Endothelial cell of hepatic sinusoid (primary cell): ENCODE results near the gene HOXB4.

Experiments
- in situ Hi-C: cut with HindIII; loops from 2 replicates; pipeline ENCODE4 v1.10.0; 2017; ENCODE audit warnings: low sequenced_read_pairs

HOXB4 gene

DNA sequence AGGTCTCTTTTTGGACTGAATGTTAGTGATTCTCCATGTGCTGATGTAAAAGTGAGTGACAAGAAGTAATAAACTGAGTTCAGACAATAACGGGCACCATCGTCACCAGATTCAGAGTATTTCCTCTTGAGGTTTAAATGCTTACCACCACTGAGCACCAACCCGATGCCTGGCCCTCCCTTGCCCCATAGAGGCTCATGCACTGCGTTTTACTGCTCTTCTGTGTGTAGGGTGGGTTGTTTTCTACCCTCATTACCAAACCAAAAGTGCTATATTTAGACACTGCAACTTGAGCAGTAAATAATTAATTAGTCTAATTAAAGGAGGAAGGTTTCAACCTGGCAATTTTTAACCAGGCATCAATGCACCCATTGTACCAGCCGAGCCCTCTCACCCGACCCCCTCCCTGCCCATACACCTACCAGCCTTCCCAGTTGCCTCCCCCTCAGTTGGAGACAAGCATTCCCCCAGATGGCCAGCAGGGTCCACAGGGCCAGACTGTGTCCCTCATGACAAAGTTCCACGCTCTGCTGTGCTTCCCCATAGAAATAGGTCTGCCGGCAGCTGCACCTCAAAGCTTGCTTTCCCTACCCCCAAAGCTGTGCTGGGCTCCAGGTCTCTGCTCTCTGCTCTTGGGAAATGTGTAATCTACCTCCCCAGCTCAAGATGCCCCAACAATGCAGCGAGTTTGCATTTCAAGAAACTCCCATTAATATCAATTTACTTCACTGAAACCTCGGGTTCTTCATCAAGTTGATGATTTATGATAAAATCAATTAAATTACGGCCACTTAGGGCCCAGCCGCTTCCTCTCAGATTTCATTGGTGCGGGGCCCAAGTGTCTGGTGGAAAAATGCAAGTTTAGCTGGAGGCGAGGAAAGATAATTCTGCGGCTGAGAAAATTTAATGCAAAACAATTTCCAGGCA lies 16.0 kb downstream of the HOXB4 start:
- in situ Hi-C loops: no loop called here

DNA sequence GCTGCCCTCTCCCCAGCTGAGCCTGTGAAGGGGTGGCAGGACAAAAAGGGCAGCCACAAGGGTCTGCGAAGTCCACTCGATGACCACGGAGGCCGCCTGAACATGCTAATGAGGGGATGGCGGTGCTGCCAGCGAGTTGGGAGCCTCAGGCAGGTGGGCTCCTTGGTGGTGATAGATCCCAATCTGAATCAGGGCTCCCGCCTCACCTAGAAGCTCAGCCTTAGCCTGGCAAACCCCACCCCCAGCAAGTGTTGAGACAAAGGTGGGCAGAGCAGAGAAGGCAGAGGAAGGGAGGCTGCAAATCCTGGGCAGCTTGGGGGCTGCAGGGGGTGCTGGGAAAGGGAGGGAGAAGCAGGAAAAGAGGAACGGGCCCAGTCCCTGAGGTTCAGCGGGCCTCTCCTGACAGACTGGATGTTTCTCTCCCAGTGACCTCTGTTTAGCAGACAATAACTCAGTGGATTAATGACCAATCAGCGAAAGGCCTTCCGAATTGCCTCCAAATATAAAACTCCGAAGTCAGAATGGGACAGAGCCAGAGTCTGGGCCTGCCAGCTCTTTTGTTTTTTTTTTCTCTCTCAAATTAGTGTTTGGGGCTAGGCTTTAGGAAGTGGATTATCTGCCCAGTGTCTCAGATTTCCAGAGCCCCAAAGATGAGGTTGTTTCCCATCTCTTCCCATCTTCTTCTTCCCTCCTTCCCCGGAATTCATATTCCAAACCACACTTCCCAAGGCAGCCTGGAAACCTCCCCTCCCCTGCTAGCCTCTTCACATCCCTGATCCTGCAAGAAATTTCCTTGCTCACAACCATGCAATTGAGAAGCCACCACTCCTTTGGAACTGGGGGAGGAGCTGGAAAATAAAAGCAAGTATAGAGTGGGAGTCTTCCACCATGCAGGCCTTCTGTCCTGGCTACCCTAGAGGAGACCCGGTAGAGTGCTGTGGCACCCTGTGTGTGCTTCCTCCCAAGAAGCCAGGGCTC lies 18.0 kb downstream of the HOXB4 start:
- in situ Hi-C loops: no loop called here

DNA sequence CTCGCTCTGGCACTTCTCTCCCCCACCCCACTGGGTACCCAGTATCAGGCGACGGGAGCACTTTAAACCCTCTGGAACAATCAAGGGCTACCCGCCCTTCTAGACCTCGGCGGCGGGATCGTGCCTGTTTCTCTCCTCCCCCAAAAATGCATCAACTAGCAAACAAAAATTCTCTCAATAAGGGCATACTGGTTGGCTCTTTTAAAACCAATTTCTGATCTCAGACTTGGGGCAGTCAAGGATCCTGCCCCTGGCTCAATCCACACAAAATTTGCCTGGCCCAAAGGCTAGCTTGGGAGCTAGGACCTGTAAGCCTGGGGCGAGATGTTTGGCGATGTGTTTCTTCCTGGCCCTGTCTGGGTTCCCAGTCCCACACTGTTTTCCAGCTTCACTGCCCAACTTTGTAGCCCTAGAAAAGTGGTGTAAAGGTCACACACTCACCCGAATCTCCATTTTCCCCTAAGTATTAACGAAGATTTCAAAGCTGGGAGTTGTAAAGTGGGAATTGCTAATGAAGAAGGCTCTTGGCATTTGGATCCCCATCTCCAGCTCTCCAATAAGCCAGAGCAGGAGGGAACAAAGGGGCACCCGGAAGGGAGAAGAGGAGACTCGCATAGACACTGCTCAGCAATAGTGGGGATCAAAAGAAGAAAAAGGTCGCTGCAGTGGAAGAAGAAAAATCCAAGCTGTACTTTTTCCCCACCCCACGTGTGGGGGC lies 18.9 kb downstream of the HOXB4 start:
- in situ Hi-C loops: no loop called here

DNA sequence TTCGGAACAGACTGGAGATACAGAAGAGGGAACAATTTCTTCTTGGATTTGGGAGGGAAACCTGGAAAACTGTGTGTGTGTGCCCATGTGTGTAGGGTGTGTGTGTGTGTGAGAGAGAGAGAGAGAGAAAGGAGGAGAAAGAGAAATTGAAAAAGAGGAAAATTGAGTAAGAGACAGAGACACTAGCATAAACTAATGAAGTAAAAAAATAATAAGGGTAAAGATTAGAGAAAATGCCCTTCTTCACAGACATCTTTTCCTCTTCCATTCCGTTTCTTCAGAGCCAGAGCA lies 19.4 kb downstream of the HOXB4 start:
- in situ Hi-C loops: no loop called here

DNA sequence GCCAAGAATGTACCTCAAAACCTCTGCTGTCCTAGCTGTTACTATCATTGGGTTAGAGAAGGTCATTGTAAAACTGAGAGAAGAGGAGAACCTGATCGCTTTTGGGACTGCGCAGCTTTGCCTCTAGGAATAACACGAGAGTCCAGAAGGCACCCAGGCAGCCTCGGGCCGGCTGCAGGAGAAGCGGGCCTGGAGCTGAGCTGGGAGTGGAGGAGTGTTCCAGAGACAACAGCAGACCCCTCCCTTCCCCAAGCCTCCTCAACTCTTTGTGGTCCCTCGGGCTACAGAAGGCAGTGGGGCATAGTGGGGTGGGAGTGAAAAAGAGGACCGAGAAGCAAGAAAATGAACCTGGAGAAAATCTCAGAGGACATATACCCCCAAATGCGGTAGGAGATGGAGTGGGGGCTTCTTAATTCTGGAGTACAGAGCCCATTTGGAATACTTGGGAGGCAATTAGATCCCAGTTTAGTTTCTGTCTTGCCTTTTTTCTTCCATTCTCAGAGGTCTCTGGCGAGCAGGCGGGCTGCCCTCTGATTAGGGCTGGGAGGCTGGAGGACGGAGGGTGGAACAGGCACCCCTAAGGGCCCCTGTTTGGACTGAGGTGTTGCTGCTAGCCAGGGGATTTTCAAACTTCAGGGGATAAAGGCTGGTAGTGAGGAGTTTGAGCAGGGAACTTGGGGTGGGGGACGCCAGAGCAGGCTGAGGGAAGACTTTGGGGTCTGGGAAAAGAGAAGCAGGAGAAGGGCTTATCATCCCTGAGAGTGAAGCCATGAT lies 19.9 kb downstream of the HOXB4 start:
- in situ Hi-C loops: no loop called here

DNA sequence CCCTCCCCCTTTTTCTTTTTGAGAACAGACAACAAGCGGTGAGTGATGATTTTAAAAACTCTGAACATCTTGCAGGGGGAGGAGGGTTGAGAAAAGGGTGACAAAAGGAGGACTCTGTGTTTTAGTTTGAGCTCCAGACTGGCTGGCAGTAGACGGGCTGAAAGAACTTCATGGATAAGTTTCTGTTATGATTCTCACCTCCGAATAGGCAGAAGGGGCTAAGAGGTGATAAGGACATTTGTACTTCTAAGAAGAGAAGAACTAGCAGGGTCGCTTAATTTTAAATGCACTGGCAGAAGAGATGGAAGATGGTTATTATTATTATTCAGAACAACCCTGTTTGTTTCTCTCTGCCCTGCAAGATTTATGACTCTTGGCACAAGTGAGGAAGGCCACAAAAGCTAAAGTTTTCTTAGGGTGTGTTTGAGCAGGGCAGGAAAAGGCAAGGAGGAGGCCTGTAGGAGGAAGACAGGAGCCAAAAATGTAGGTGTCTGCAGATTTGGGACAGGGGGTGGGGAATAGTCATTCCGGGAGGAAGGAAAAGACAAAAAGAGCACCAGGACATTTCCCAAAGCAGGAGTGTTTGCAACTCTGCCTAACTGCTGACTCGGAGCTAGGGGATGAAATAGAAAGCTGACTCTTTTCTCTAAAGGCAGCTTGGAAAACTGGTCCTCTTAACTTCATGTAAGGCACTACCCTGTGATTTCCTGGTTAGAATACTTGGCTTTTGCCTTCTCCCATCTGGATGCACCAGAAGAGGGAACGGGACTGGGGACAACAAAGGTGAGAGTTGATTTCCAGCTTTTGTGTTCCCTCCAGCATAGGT lies 21.4 kb downstream of the HOXB4 start:
- in situ Hi-C loops: no loop called here

DNA sequence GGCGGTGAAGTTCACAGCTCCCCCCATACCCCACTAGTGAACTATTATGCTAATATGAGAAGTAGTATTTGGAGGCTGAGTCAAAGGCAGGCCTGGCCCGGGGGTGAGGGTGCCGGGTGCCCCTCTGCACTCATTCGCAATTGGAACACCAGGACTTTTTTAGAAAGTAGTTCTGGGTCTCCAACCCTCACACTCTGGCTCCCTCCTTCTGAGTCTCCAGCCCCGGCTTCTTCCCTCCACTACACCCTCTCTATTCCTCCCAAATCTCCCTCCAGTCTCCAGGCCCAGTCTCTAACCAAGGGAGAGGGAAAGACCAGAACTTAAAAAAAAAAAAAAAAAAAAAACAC lies 21.9 kb downstream of the HOXB4 start:
- in situ Hi-C loops: no loop called here

DNA sequence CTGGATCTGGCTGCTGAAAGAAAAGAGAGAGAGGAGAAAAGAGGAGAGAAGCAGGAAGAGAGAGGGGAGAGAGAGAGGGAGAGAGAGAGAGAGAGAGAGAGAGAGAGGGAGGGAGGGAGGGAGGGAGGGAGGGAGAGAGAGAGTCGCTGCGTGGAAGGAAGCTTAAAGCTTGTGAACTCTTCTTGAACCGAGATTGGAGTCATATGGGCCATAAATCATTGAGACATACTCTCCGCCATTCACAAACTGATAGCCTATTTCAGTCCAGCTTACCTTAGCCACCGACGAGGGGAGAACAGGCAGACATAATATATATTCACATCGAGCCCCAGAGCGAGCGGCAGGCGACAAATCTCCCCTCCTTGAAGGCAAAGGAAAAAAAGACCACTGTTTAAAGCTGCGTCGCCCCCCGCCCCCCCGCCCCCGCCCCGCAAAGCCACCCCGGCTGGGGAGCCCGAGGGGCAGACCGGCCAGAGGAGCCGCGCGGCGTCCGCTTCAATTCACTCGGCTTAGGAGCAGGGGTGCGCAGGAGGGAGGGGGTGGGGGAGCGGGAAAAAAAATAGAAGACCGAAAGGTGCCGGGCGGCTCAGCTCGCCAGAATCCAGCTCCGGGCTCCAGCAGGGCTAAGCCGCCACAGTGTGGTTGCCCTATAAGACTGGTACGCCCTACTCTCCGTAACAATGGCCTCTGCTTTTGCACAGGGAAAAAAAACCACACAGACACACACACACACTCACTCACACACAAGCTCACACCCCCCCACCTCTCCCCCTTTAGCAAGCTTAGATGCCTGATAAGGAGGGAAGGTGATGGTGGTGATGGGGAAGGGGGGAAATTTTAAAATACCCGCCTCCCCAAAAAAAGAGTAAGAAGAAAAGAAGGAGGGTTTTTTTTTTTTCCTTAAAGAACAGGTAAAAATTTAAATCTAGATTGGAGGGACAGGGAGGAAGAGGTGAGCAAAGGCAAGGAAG lies 22.6 kb downstream of the HOXB4 start:
- in situ Hi-C loops: no loop called here

DNA sequence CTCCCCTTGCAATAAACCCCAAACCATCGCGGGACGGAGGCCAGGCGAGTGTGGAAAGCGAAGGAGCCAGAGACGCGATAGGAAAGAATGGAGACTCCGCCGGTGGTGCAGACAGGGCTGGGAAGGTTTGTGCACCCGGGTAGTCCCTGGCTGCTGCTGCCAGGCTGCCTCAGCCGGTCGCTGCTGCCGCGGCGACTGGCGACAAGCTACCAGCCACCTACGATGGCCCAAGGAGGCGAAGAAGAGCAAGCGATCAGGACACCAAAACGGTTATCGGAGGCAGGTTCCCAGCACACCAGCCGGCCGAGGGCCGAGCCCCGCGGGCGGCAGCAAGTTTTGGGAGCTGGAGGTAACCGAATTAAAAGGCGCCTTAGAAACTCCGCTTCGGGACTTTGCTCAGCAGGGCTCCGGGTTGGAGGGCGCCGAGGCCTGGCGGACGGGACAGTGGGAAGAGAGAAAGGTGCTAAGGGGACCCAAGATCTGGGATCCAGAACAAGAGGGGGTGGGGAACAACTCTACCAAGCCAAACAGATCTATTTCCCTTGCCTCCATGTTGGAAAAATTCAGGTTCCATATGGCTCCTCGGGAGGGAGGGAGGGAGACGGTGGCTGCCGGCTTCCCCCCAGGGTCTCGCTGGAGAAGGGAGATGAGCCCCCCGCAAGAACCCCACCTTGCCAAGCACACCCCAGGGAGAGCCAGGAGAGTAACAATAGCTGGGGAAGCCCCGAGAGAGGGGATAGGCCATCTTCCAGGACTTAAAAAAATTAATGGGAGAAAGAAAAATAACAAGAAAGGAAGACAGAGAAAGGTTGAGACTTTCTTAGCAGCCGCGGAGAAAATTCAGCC lies 23.5 kb downstream of the HOXB4 start:
- in situ Hi-C loops: no loop called here

DNA sequence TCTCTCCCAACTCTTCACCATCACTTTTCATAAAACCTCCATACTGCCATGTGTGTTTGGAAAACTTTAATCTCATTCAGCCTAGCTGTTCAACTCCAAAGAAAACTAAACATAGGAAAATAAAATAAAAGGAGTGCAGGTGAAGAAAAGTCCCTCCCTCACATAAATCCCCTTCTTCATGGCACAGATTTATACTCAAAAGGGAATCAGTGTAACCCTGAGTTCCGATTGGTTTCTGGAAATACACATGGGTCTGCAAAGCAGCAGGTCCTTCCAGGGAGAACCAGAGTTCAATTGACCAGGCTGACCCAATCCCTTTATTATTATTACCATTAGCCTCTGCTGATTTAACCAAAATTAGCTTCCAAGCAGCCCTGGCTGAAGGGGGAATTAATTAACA lies 24.3 kb downstream of the HOXB4 start:
- in situ Hi-C loops: no loop called here

DNA sequence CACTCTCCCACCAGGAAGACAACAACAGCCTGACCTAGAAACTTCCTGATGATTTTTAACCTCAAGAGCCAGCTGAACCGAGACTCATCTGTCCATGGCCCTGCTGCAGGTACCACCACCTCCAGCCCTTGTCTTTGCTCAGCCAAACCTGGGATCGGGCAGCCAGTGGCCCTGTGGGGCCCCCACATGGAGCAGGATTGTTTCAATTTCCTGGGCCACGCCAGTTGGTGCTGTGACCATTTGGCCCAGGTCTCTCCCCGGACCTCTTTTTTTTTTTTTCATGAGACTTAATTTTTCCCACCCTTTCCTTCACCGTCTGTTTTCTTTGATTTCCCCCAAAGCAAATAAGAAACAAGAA lies 25.0 kb downstream of the HOXB4 start:
- in situ Hi-C loops: no loop called here

DNA sequence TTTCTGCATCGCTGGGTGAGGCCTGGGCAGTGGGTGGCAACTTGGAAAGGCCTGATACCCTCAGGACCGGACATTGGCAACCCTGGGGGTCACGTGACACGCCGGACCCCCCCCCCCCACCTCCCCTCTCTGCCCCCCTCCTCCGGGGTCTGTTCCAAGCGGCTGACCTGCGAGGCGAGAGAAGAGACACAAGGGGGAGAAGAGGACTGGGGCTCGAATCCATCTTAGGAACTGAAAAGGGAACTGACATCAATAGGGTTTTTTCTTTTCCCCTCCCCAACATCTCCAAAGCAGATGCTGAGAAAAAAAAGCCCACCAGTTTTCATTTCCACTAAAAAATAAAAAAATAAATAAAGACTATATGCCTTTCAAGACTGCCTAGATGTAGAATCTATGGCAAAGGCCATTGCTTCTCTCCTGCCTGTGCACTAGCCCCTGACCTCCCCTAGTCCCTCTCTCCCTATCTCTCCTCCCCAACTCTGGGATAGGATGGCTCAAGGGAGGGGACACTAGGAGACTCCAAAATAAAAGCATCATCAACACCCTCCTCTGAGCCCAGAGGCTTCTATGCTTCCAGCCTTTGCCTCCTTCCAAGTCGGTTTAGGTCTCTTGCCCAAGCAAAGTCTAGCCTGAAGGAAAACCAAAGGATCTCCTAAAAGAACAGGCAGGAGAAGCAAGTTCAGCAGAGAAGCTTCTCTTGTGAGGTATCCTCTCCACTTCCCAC lies 25.5 kb downstream of the HOXB4 start:
- in situ Hi-C loops: no loop called here

DNA sequence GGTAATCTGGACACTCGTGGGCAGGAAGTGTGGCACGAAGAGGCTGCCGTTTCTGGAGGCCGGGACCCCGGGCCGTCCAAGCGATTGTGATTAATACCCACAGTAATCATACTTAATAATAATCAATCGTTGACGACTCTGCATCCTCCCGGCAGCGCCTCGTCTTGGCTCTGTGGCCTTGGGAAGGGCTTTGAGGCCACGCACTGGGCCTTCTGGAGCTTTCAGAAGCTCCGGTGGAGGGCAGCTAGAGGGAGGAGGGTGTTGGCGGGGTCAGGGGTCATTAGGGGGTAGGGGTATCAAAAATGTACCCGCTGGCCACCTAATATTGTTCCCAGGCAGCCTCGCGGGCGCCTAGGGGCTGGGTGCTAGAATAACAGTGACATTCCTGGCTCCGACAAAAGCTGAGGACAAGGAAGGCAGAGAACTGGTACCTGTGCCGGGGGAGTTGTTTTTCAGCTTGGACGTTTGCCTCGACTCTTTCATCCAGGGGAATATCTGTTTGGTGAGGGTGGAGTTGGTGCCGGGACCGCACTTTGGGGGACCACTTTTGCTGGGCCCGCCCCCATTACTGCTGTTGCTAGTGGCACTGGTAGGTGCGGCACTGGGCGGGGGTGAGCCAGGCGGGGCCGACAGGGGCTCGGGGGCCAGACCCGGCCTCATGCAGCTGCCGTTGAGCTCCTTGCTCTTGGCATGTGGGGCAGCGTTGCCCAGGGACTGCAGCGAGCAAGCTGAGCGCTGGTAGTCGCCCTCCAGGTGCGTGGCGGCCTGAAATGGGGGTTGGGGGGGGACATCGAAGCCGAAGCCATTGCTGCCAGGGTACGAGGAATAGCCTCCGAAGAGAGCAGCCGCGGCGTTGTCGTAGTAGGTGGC lies 26.3 kb downstream of the HOXB4 start:
- in situ Hi-C loops: no loop called here

DNA sequence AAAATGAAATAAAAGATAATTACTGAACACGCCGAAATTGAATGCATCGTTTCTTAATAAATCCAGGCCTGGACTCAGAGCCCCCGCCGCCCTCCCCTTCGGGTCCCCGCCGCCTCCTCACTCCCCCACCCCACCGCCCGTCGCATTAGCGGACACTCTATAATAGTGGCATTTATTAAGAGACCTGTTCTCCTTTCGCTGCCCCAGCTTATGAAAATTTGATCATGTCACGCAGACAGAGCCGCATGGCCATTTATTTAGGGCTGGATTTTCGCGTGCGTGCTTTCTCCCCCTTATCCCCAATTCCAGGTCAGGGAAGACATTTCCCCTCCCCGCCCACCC lies 27.0 kb downstream of the HOXB4 start:
- in situ Hi-C loops: no loop called here

DNA sequence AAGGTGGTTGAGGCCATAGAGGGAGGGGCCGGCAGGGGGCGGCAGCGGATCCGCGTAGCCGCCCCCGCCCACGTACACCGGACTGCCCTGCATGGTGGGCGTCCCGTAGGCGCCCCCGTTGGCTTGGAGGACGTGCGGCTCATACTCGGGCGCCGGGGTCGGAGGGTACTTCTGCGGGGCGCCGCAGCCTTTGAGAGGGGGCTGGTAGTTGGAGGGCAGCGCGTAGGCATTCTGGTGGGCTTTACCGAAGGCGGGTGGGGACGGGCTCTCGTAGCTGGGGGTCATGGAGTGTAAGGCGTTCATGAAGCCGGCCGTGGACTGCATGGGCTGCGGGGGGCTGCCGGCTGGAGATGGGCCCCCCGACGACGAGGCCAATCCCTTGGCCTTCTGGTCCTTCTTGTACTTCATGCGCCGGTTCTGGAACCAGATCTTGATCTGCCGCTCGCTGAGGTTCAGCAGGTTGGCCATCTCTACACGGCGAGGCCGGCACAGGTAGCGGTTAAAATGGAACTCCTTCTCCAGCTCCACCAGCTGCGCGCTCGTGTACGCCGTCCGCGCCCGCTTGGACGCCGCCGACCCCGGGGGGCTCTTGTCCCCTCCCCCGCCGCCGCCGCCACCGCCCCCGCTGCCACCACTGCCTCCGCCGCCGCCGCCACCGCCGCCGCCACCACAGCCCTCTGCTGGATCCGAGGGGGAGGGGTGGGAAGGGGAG lies 27.5 kb downstream of the HOXB4 start:
- in situ Hi-C loops: no loop called here
